GM08714 (cell line): ENCODE results near the gene JAZF1.

Experiments
- H3K4me3 ChIP-seq: fragments of 200-500 bp; sonication (Bioruptor generic); 2 replicates; pipeline ENCODE4 v1.5.1; 2014; ENCODE audit warnings: mild to moderate bottlenecking, low read length, inconsistent platforms
- ZNF274 ChIP-seq: IDR thresholded peaks from 2 replicates; pipeline ENCODE4 v1.6.1; 2012; ENCODE audit warnings: mild to moderate bottlenecking, low read depth, low read length

JAZF1 gene

DNA sequence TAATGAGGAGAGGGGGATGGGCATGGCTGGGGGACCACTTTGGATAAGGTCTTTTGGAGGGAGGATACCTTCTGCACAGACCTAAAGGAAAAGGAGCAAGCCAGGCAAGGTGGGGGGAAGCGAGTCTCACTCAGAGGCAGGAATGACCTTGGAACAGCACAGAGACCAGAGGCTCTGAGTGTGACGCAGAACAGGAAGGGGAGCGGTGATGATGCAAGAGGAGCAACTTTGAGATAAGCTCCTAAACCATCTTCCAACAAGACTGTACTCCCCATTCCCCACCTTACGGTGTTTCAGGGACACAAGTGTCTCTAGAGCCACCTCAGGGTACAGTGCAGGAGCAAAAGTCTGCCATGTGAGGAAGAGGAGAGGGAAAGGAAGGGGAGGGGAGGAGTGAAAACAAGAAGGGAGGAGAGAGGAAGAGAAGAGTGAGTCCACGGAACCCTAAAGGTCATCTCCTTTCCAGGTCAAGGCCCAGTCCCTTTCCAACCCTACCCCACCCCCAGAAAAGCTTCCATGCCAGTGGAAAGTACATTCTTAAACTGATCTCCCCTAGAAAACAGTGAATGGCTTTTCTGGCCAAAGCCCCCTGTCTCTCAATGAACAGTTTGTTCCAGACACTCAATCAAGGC, 54.1 kb downstream of the JAZF1 start:
- H3K4me3 ChIP-seq = no peak overlapping the region
- TF ChIP-seq ZNF274 = no peak

DNA sequence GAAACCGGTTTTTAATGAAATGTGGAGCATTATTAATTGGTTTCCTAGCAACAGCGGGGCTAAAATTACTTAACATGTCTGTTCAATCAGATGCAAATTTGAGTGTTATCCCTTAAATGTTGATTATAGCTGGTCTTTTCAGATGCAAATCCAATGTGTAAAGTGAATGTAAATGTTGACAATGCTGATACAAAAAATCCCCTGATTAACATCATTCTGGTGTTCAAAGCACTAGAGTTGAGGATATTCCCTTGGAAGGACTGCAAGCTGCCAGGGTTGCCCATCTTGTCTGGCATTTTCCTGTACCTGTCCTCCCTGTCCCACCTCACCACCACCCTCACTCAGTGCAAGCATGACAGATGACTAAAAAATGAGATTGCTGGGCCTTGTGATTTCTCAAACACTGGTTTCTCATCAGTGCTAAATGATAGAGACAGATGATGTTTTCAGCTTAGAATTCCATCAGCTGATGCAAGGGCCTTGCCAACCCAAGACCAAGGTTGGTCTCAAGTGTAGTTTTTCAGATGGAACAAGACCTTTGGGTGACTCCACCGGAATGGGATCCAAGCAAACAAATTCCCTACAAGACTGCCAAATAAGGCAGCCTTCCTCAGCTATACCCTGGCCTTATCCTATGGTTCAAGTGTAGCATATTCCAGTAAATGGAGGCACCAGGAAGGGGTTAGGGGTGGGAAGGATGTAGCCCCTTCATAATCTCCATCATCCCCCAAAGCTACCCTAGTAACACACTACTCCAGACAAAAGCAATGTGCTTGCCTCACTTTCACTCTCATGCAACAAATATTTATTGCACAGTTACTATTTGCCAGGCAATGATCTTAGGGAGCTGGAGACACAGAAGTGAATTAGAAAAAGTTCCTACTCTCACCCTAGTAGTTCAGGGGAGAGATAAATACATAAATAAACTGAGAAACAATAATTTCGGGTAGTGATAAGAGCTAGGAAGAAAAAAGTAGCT, 54.9 kb downstream of the JAZF1 start:
- no peak overlapping the region for H3K4me3 ChIP-seq
- TF ChIP-seq ZNF274 = no peak

DNA sequence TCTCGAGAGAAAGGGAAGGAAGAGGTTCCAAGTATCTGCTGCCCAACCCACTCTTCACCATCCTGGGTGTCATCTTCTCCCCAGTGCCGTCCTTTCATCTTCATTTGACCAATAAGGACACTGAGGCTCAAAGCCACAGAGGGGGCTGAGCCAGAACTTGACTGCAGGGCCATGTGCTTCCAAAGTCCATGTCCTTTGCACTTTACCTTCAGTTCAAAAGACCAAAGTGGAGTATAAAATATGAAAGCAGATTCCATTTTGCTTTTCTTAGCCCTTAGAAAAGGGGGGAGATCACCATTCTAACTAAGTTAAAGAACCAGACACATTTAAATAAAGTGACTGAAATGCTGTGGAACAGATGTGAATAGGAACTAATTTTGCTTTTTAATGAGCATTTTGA, 56.2 kb downstream of the JAZF1 start:
- H3K4me3 ChIP-seq = no peak overlapping the region
- no peak for TF ChIP-seq ZNF274

DNA sequence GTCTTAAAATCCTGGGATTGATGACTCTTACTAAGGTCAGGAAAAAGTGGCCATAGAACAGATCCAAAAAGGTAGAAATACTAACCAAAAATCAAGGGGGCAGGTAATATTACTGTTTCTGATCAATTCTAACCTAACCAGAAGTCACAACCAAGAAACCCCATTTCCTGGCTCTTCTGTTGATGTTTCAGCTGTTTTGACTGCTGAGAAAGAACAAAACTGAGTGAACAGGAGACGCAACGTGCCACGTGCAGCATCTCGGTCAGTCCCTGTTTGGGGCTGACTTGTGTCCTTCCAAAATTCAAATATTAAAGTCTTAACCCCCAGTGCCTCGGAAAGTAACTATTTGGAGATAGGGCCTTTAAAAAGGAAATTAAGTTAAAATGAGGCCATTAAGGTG, 56.8 kb downstream of the JAZF1 start:
- no peak overlapping the region for H3K4me3 ChIP-seq
- no peak for TF ChIP-seq ZNF274

DNA sequence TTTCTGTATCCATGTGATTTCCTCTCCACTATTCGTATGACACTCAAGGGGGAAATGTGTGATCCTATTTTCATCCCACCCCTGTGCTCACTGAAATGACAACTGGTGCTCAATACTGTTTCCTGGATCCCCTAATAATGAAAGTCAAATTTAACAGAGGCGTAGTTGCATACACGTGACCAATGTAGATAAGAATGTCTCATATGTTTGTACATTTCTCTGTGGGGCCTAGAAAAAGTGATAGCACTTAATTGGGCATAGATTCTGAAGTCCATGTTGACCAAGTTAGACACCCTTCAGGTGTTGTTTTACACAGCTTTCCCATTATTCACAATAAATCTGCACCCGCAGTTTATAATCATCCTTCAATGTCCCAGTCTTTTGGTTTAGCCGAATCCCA, 59.1 kb downstream of the JAZF1 start:
- no peak overlapping the region for H3K4me3 ChIP-seq
- no peak for TF ChIP-seq ZNF274

DNA sequence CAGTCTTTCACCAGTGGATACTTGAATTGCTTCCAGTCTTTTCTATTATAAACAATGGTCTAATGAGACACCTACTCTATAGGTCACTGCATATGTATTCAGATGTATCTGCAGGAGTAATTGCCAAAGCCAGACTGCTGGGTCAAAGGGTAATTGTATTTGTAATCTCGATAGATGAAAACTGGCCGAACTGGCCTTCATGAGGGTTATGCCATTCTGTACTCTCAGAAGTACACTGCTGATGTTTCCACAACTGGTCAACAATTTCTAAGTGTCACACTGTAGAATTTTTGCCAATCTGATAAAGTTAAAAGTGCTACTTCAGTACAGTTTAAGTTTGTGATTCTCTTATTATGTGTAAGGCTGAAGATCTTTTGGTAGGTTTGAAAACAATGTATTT, 64.6 kb downstream of the JAZF1 start:
- no peak overlapping the region for H3K4me3 ChIP-seq
- TF ChIP-seq ZNF274 = no peak

DNA sequence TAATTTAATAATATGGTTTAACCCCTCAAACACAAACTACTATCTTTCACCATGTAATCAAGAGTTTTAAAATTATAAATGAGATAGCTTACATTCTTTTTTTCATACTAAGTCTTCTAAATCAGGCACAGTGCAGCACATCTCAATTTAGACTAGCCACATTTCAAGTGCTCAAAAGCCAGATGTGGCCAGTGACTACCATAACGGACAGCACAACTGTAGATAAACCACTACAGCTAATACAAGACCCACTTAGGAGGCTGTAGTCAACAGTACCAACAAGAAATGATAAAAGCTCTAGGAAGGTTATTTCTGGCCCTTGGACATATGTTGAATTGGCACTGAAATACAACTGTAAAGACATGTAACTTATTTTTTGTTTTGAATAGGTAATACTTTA, 65.3 kb downstream of the JAZF1 start:
- TF ChIP-seq ZNF274 = no peak
- no peak overlapping the region for H3K4me3 ChIP-seq

DNA sequence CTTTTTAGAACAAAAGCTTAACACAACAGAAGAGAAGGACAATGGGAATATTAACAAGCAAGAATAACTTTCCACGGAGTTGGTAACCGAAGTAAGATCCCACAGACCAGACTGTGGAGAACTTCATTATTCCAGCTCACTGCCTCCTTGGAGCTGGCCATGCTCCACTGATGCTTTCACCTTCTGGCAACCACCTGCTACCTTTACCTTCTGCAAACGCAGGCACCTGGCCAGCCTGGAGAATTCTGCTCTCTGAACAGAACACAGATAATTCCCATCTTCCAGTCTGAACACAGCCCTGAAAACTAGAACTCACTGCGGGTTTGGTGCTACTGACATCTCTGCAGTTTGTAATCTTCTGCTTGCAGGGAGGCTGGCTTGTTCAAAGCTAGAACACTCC, 66.5 kb downstream of the JAZF1 start:
- TF ChIP-seq ZNF274 = no peak
- H3K4me3 ChIP-seq = no peak overlapping the region

DNA sequence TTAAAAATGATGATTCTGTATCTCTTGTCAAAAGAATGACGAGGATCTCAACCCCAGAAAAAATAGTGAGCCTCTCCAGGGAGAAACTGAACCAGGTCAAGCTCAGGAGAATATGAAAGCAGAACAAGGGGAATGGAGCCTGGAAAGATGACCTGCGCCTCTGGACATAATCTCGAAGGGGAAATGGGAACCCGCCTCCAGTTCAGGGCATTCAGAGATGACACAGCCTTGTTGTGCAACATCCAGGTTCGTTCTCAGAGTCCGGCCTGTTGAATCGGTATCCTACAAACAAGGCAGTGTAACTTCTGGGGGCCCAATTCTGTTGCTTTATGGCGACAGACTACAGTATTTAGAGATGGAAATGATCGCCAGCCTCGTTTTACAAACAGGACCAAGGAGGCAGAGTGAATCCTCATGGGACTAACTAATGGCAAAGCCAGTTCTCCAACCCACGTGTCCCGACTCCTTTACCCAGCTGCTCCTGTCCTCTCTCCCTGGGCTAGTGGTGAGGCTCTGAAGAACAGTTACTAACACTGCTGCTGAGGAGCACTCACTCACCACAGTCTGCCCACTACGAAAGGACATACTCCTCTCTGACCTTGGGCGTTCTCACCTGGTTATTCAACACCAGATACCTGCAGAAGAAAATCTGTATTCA, 67.6 kb downstream of the JAZF1 start:
- TF ChIP-seq ZNF274 = no peak
- no peak overlapping the region for H3K4me3 ChIP-seq

DNA sequence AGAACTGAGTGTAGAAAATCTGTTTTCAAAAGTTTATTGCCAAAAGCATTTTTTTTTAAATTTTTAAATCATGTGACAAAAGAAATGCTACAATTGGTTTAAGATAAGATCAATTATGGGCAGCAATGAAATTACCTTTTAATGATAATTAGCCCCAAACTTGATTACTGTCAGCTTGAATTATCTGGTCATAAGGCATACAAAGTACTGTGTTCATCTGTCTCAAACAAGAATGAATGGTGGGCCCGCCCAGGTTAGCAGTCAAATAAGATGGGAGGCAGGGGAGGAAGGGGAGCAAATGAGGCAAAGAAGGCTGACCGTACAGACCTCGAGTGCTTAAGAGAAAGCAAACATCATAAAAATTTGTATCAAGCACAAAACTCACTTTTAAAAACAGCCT, 68.1 kb downstream of the JAZF1 start:
- no peak overlapping the region for H3K4me3 ChIP-seq
- TF ChIP-seq ZNF274 = no peak

DNA sequence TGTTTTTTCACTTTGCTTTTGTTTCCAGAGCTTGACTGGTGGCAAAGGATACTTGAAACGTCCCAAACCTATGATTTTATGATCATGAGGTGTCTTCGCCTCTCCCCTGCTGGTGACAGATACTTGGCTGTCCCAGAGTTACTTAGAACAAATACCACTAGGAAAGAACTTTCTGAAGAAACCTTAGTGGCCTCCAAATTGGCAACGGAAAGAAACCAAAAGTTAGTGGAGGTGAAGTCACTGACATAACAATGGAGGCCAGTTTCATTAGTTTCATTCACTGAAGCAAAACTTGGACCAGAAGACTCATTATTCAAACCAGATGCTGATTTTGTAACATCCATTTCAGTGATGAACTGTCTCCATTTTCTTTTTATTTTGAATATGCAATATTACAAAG, 68.6 kb downstream of the JAZF1 start:
- TF ChIP-seq ZNF274 = no peak
- no peak overlapping the region for H3K4me3 ChIP-seq

DNA sequence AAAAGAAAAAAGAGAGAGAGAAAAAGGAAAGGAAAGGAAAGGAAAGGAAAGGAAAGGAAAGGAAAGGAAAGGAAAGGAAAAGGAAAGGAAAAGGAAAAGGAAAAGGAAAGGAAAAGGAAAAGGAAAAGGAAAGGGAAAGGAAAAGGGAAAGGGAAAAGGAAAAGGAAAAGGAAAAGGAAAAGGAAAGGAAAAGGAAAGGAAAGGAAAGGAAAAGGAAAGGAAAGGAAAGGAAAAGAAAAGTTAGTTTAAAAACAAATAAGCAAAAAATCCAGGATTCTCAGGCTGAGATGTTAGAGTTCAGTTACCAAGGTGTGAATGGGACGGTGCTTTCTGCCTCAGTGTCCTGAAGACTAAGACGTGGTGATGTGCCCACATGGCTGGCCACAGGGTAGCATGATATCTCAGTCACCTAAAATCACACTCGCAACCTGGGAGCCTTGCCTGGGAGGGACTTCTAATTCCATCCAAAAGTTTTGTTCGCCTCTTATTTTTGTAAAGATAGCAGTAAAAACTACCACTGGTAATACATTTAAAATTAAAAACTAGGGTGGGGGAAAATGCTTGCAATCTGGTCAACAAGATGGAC, 70.1 kb downstream of the JAZF1 start:
- TF ChIP-seq ZNF274 = no peak
- H3K4me3 ChIP-seq = no peak overlapping the region

DNA sequence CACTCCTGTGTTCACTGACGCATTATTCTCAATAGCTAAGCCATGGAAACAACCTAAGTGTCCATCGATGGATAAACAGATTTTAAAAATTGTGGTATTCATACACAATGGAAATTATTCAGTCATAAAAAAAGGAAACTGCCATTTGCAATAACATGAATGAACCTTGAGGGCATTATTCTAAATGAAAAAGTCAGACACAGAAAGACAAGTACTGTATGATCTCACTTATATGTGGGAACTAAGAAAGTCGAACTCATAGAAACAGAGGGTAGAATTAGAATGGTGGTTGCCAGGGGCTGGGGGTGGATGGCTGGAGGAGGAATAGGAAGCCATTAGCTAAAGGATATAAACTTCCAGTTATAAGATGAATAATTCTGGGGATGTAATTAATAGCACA, 71.8 kb downstream of the JAZF1 start:
- no peak for TF ChIP-seq ZNF274
- no peak overlapping the region for H3K4me3 ChIP-seq

DNA sequence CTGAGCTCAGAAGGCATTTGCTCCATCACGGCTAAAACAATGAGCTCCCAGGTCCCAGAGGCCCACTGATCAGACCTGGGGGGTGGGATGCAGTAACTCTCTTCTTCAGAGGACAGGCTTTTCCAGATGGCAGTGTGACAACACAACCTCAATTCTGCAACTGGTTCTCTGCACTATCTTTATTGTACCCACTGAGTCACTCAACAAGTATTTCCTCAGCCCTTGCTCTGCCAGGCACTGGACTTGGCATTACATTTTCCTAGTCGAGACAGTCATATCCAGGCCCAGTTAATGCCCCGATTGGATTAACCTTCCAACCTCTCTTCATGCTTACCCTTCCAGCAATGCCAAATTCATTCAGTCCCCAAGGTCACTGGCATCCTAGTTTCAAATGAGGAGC, 72.6 kb downstream of the JAZF1 start:
- no peak for TF ChIP-seq ZNF274

More for the DNA sequence above, 72.6 kb downstream of the JAZF1 start:
- H3K4me3 ChIP-seq = no peak overlapping the region
